GM12873 (cell line): Measurements from ENCODE around the gene MYH6.

Experiments used
- CTCF ChIP-seq: IDR thresholded peaks from 2 replicates; pipeline ENCODE4 v1.5.1; 2012; ENCODE audit warnings: low read depth, mild to moderate bottlenecking, moderate library complexity, low read length, control low read depth; ENCODE audit not compliant: insufficient read depth; ENCODE audit errors: missing control alignments

Gene MYH6

GRCh38 chr14:23345987-23346692, 61.9 kb downstream of the MYH6 start:
- TF ChIP-seq CTCF = no peak

GRCh38 chr14:23344481-23344880, 63.6 kb downstream of the MYH6 start:
- no peak for TF ChIP-seq CTCF

GRCh38 chr14:23339506-23340268, 68.4 kb downstream of the MYH6 start:
- no peak for TF ChIP-seq CTCF

DNA sequence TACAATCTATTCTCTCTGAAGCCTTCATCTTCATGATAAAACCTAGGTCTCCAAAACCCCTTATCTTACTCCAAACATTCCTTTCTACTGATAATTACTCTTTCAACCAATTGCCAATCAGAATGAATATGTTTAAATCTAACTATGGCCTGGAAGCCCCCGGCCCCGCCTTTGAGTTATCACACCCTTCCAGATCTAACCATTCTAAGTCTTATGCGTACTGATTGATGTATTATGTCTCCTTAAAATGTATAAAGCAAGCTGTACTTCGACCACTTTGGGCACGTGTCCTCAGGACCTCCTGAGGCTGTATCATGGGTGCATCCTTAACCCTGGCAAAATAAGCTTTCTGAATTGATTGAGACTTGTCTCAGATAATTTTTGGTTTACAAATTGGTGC, 72.5 kb downstream of the MYH6 start:
- no peak for TF ChIP-seq CTCF
